ENCODE results near the gene TNFSF8.

TNFSF8 gene

GRCh38 chr9:114889802-114890224 lies 40.6 kb downstream of the TNFSF8 start:
- H3K4me1 ChIP-seq (ENCODE audit: insufficient read depth, insufficient read length), result peaks cover 4% of the 10 kb centered on the region
- DNase-seq (ENCODE audit: low read depth, low spot score), result no peak
- H3K27me3 ChIP-seq (ENCODE audit: insufficient read depth, insufficient read length), result no peaks in the 10 kb centered on the region
- H3K9me3 ChIP-seq (ENCODE audit: insufficient read depth, low read length), result peaks cover 17% of the 10 kb centered on the region
- no peaks in the 10 kb centered on the region for H3K36me3 ChIP-seq (ENCODE audit: insufficient read depth, insufficient read length, low read length)
- no peak overlapping the region for H3K9ac ChIP-seq (ENCODE audit: insufficient read length, low read depth)
- H3K4me3 ChIP-seq (ENCODE audit: insufficient read length, low read depth), result no peak overlapping the region
- no peak for TF ChIP-seq ZNF274 (IDR thresholded peaks at IDR 0.05; ENCODE audit: low read depth, low read length)
- no peak for TF ChIP-seq YY1 (IDR thresholded peaks at IDR 0.05; ENCODE audit: insufficient read depth, insufficient read length)
- no peak for TF ChIP-seq SUZ12 (IDR thresholded peaks at IDR 0.05; ENCODE audit: extremely low read depth, insufficient read depth, insufficient read length)

DNA sequence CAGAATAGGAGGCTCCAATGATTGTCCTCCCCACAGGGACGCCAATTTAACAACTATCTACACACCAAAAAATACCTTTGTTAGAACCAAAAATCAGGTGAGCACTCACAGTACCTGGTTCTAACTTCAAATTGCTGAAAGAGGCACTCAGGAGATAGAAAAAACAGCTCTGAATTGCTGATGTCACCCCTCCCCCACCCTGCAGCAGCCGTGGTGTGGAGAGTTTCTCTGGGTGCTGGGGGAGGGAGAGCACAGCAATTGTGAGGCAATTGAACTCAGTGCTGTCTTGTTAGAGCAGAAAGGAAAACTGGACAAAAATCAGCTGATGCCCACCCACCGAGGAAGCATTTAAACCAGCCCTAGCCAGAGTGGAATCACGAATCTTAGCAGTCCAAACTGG lies 41.8 kb downstream of the TNFSF8 start:
- no peak overlapping the region for H3K9ac ChIP-seq (ENCODE audit: insufficient read length, low read depth)
- peaks cover 20% of the 10 kb centered on the region for H3K9me3 ChIP-seq (ENCODE audit: insufficient read depth, low read length)
- TF ChIP-seq YY1 (IDR thresholded peaks at IDR 0.05; ENCODE audit: insufficient read depth, insufficient read length) (no peak), SUZ12 (IDR thresholded peaks at IDR 0.05; ENCODE audit: extremely low read depth, insufficient read depth, insufficient read length) (no peak), ZNF274 (IDR thresholded peaks at IDR 0.05; ENCODE audit: low read depth, low read length) (no peak)
- no peaks in the 10 kb centered on the region for H3K27me3 ChIP-seq (ENCODE audit: insufficient read depth, insufficient read length)
- no peaks in the 10 kb centered on the region for H3K36me3 ChIP-seq (ENCODE audit: insufficient read depth, insufficient read length, low read length)
- H3K4me3 ChIP-seq (ENCODE audit: insufficient read length, low read depth), result no peak overlapping the region
- H3K4me1 ChIP-seq (ENCODE audit: insufficient read depth, insufficient read length), result peaks cover 4% of the 10 kb centered on the region
- DNase-seq (ENCODE audit: low read depth, low spot score), result no peak

DNA sequence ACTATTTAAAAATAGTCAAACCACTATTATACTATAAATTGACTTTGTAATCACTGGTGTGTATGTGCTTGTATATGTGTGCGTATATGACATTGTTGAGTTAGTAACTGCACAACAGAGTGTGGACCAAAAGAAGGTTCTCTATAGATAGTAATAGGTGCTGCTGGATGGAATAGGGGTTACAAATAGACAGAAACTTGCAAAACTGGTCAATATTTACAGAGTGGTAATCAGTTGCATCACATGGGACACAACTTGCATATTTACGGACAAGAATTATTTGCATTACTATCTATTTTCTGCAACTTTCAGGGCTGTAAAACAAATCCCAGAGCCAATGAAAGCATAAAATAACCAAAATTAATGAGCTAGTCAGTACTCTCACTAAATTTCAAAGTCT lies 42.4 kb downstream of the TNFSF8 start:
- no peak for TF ChIP-seq YY1 (IDR thresholded peaks at IDR 0.05; ENCODE audit: insufficient read depth, insufficient read length)
- no peak for TF ChIP-seq SUZ12 (IDR thresholded peaks at IDR 0.05; ENCODE audit: extremely low read depth, insufficient read depth, insufficient read length)
- TF ChIP-seq ZNF274 (IDR thresholded peaks at IDR 0.05; ENCODE audit: low read depth, low read length), result no peak
- Histone ChIP-seq H3K4me3 (ENCODE audit: insufficient read length, low read depth) (no peak overlapping the region), H3K9me3 (ENCODE audit: insufficient read depth, low read length) (peaks cover 20% of the 10 kb centered on the region), H3K9ac (ENCODE audit: insufficient read length, low read depth) (no peak overlapping the region), H3K36me3 (ENCODE audit: insufficient read depth, insufficient read length, low read length) (no peaks in the 10 kb centered on the region), H3K4me1 (ENCODE audit: insufficient read depth, insufficient read length) (peaks cover 4% of the 10 kb centered on the region), H3K27me3 (ENCODE audit: insufficient read depth, insufficient read length) (no peaks in the 10 kb centered on the region)
- DNase-seq (ENCODE audit: low read depth, low spot score), result no peak

DNA sequence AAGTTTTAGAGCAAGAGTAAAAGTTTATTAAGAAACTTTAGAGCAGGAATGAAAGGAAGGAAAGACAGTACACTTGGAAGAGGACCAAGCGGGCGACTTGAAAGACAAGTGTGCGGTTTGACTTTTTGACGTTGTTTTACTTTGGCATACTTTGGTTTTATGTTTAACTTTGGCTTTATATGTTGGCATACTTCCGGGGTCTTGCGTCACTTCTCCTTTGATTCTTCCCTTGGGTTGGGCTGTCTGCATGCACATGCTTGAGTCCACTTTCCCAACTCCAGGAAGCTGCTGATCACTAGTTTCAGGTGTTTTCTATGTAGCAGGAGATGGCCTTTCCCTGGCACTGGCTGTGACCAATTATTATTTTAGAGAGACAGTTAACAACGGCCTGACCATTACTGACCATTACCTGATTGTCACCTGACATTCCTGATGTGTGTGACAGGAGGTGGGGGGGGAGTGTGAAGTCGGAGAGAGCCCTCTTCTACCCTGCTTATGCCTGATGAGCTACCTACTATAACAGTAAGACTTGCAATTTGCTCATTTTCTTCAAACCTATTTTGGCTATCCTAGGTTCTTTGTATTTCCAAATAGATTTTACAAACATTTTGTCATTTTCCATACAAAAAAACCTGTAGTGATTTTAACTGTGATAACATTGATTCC lies 45.5 kb downstream of the TNFSF8 start:
- Histone ChIP-seq H3K27me3 (ENCODE audit: insufficient read depth, insufficient read length) (no peaks in the 10 kb centered on the region), H3K4me1 (ENCODE audit: insufficient read depth, insufficient read length) (peaks cover 4% of the 10 kb centered on the region), H3K36me3 (ENCODE audit: insufficient read depth, insufficient read length, low read length) (no peaks in the 10 kb centered on the region), H3K9ac (ENCODE audit: insufficient read length, low read depth) (no peak overlapping the region), H3K9me3 (ENCODE audit: insufficient read depth, low read length) (peaks cover 20% of the 10 kb centered on the region), H3K4me3 (ENCODE audit: insufficient read length, low read depth) (no peak overlapping the region)
- DNase-seq (ENCODE audit: low read depth, low spot score), result no peak
- TF ChIP-seq YY1 (IDR thresholded peaks at IDR 0.05; ENCODE audit: insufficient read depth, insufficient read length) (no peak), ZNF274 (IDR thresholded peaks at IDR 0.05; ENCODE audit: low read depth, low read length) (no peak), SUZ12 (IDR thresholded peaks at IDR 0.05; ENCODE audit: extremely low read depth, insufficient read depth, insufficient read length) (no peak)

- TF ChIP-seq YY1 (IDR thresholded peaks at IDR 0.05; ENCODE audit: insufficient read depth, insufficient read length), result no peak
- TF ChIP-seq ZNF274 (IDR thresholded peaks at IDR 0.05; ENCODE audit: low read depth, low read length), result no peak
- no peak for TF ChIP-seq SUZ12 (IDR thresholded peaks at IDR 0.05; ENCODE audit: extremely low read depth, insufficient read depth, insufficient read length)
- Histone ChIP-seq H3K9ac (ENCODE audit: insufficient read length, low read depth) (no peak overlapping the region), H3K36me3 (ENCODE audit: insufficient read depth, insufficient read length, low read length) (no peaks in the 10 kb centered on the region), H3K4me1 (ENCODE audit: insufficient read depth, insufficient read length) (no peaks in the 10 kb centered on the region), H3K4me3 (ENCODE audit: insufficient read length, low read depth) (no peak overlapping the region), H3K9me3 (ENCODE audit: insufficient read depth, low read length) (peaks cover 20% of the 10 kb centered on the region), H3K27me3 (ENCODE audit: insufficient read depth, insufficient read length) (no peaks in the 10 kb centered on the region)
- DNase-seq (ENCODE audit: low read depth, low spot score), result no peak
These were observed 46.7 kb downstream of the TNFSF8 start for GRCh38 chr9:114883709-114884108.

- no peak for TF ChIP-seq SUZ12 (IDR thresholded peaks at IDR 0.05; ENCODE audit: extremely low read depth, insufficient read depth, insufficient read length)
- TF ChIP-seq ZNF274 (IDR thresholded peaks at IDR 0.05; ENCODE audit: low read depth, low read length), result no peak
- TF ChIP-seq YY1 (IDR thresholded peaks at IDR 0.05; ENCODE audit: insufficient read depth, insufficient read length), result no peak
- H3K4me3 ChIP-seq (ENCODE audit: insufficient read length, low read depth), result no peak overlapping the region
- no peaks in the 10 kb centered on the region for H3K27me3 ChIP-seq (ENCODE audit: insufficient read depth, insufficient read length)
- H3K9ac ChIP-seq (ENCODE audit: insufficient read length, low read depth), result no peak overlapping the region
- peaks cover 27% of the 10 kb centered on the region for H3K9me3 ChIP-seq (ENCODE audit: insufficient read depth, low read length)
- no peaks in the 10 kb centered on the region for H3K36me3 ChIP-seq (ENCODE audit: insufficient read depth, insufficient read length, low read length)
- no peaks in the 10 kb centered on the region for H3K4me1 ChIP-seq (ENCODE audit: insufficient read depth, insufficient read length)
- no peak for DNase-seq (ENCODE audit: low read depth, low spot score)
These were observed 50.1 kb downstream of the TNFSF8 start for GRCh38 chr9:114880291-114880745.

DNA sequence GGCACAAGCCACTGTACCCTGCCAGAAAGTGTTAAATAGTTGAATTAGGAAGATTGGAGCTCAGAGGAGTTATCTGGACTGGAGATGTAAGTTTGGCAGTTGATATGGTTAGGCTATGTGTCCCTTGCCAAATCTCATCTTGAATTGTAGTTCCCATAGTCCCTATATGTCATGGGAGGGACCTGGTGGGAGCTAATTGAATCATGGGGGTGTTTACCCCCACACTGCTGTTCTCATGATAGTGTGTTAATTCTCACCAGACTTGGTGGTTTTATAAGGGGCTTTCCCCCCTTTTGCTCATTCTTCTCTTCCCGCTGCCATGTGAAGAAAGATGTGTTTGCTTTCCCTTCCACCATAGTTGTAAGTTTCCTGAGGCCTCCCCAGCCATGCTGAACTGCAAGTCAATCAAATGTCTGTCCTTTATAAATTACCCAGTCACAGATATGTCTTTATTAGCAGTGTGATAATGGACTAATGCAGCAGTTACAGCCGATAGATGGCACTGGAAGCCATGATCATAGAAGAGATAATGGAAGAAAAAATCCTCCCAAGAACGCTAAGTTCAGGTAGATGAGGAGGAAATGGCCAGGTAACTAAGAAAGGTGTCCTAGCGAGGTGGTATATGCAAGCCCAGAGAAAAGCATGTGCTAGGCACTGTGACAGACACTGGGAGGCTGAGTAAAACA lies 51.4 kb downstream of the TNFSF8 start:
- Histone ChIP-seq H3K4me3 (ENCODE audit: insufficient read length, low read depth) (no peak overlapping the region), H3K9me3 (ENCODE audit: insufficient read depth, low read length) (peaks cover 27% of the 10 kb centered on the region), H3K36me3 (ENCODE audit: insufficient read depth, insufficient read length, low read length) (no peaks in the 10 kb centered on the region), H3K9ac (ENCODE audit: insufficient read length, low read depth) (no peak overlapping the region), H3K4me1 (ENCODE audit: insufficient read depth, insufficient read length) (no peaks in the 10 kb centered on the region), H3K27me3 (ENCODE audit: insufficient read depth, insufficient read length) (no peaks in the 10 kb centered on the region)
- no peak for DNase-seq (ENCODE audit: low read depth, low spot score)
- TF ChIP-seq YY1 (IDR thresholded peaks at IDR 0.05; ENCODE audit: insufficient read depth, insufficient read length), result no peak
- no peak for TF ChIP-seq SUZ12 (IDR thresholded peaks at IDR 0.05; ENCODE audit: extremely low read depth, insufficient read depth, insufficient read length)
- TF ChIP-seq ZNF274 (IDR thresholded peaks at IDR 0.05; ENCODE audit: low read depth, low read length), result no peak
